Retinal pigment epithelial cell (primary cell): ENCODE measurements around the gene PARN.
"Not testable (repeated sequence)": the region's sequence is repeated elsewhere in the genome, so short reads cannot be mapped to it uniquely, and the experiment has no call there.

ENCODE experiments used
- DNase-seq: peaks from one replicate; pipeline ENCODE4 v3.0.0-alpha.2; 2010; ENCODE audit warnings: low read depth
- H3K4me3 ChIP-seq: 2 replicates; pipeline ENCODE4 v1.5.1; 2011; ENCODE audit warnings: mild to moderate bottlenecking, low read length, control low read depth, moderate library complexity
- CTCF ChIP-seq: conservative IDR thresholded peaks from 2 replicates; pipeline ENCODE4 v1.5.1; 2011; ENCODE audit warnings: low read depth, low read length, control low read depth, inconsistent platforms

The PARN gene

DNA sequence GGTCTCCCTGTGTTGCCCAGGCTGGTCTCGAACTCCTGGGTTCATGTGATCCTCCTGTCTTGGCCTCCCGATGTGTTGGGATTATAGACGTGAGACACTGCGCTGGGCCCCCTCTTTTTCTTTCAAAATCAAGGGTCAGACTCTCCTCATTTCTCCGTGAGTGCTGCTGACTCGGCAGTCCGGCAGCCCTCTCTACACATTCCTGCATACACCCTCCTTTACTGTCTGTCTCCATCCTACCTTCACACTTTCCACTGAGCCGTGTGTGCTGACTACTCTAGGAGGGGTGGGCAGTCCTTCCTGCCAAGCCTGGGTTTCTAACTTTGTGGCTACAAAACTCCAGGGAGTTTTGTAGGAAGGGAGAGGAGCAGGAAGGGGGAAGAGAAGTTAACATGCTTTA is 195.2 kb downstream of the PARN start:
- TF ChIP-seq CTCF: no peak
- no peak overlapping the region for H3K4me3 ChIP-seq
- DNase-seq: no peak

DNA sequence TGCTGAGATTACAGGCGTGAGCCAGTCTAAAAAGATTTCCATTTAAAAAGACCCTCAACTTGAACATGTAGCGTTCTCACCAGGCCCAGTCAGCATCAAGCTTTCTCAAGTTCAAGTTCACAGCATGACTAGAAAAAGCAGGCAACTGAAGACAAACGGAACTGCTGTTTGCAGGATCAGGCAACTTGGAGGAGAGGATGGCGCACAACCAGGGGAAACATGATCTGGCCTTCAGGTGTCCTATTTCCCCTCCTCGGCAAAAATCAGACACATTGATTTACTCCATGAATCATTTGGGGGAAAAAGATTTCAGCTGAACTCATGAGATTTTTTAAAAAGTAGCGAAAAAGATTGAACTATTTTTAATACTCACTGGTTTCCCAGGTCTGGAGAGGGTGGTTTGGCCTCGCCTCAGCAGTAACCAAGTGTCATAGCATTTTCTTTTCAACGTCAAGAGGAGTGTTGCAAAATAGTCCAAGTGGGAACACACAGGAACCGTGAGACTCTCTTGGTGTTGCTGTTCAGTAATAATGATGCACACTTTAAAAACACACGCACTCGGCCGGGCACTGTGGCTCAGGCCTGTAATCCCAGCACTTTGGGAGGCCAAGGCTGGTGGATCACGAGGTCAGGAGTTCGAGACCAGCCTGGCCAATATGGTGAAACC is 201.0 kb downstream of the PARN start:
- H3K4me3 ChIP-seq, DNase-seq: not testable (repeated sequence)

DNA sequence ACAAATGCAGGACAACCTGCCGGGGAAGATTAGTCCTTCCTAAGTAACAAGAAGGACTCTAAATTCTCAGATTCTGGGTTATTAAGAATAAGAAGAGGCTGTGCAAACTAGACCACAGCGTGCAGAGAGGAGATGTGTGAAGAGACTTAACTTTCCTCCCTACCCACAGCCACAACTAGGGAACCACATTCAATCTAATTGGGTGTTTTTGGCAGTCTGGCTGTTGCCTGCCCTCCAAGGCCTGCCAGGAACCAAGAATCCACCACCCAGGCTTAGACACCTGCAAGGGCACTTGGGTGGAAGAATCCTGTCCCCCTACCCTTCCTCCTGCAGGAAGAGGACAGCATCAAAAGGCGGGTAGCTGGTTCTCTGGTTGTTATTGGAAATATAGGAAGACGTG is 202.0 kb downstream of the PARN start:
- no peak overlapping the region for H3K4me3 ChIP-seq
- no peak for TF ChIP-seq CTCF
- no peak for DNase-seq

GRCh38 chr16:14427371-14427948 is 202.6 kb downstream of the PARN start:
- no peak overlapping the region for H3K4me3 ChIP-seq
- no peak for TF ChIP-seq CTCF
- no peak for DNase-seq

DNA sequence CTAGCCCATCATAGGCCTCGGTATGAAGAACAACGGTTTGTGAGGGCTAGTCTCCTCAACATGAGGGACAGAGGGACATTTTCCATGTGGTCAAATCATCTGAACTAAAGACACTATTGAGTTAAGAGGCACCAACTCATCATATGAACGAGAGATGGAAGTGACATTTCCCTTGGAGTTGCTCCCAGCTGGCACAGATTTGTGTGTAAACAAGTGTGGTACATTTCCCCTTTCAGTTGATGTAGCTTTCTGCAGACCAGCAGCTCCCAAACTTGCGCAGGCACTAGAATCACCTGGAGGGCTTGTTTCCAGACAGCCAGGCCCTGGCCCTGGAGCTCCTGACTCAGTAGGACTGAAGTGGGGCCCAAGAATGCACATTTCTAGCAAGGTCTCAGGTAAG is 205.5 kb downstream of the PARN start:
- DNase-seq: no peak
- TF ChIP-seq CTCF: no peak

GRCh38 chr16:14423344-14423743 is 206.7 kb downstream of the PARN start:
- TF ChIP-seq CTCF: no peak
- no peak for DNase-seq
- no peak overlapping the region for H3K4me3 ChIP-seq

More for the DNA sequence above, 205.5 kb downstream of the PARN start:
- no peak overlapping the region for H3K4me3 ChIP-seq

- no peak overlapping the region for H3K4me3 ChIP-seq
- TF ChIP-seq CTCF: no peak
- no peak for DNase-seq
These were observed 209.2 kb downstream of the PARN start for GRCh38 chr16:14420721-14421488.

DNA sequence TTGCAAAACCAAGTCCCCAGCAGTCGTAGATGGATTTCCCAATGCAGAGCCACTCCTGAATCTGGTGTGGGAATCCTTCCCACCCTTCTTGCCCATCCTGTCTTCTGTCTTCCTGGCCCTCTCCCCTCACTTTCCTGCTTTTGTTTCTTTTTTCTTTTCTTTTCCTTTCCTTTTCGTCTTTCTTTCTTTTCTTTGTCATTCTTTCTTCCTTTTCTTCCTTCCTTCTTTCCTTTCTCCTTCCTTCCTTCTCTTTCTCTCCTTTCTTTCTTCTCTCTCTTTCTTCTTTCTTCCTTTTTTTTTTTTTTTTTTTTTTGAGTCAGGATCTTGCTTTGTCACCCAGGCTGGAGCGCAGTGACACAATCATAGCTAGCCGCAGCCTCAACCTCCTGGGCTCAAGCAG is 209.8 kb downstream of the PARN start:
- not testable (repeated sequence) for H3K4me3 ChIP-seq, DNase-seq
